ENCODE results near the gene ZDHHC11B. TPM values are rescaled to one million over a fixed set of nuclear protein-coding genes. Genes with fewer than 3 reads are reported as not detected.
A peak's percentile ranks its signal among the peaks of the same experiment; 100 is the strongest.
"Not testable (repeated sequence)": the region's sequence is repeated elsewhere in the genome, so short reads cannot be mapped to it uniquely, and the experiment has no call there.

Gene ZDHHC11B
- total and polyA plus RNA-seq, 12 donors: 4.7 to 46.6 (median 10.3) TPM

DNA sequence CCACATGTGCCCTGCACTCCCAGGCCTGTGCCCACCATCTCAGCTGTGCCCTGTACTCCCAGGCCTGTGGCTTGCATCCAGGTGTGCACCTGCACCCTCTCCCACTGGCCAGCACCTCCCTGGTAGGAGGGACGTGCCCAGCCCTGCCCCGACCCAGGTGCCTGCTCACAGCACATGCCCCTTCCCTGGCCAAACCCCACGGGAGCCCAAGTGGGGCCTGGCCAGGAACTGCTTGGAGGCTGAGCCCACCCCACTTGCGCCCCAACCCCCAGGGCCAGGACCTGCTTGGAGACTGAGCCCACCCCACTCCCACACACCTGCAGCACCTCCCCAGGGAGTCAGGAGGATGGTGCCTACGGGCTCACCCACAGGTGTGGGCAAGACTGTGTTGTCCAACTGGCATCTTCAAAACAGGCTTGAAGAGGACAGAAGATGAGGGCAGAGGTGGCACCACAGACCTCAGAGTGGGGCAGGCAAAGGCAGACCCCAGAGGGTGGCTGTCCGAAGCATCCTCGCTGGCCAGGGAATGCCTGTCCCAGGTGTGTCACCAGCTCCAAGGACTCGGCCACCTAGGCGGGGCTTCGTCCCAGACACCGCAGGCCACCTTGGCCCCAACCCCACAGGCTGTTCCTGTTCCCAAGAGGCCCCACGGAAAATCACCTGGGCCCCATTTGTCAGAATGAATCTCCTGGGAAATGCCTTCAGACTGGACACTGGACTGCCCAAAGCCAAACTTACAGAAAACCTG, 10.8 kb downstream of the ZDHHC11B start:
- Histone ChIP-seq H3K9me3 (no peaks in the 10 kb centered on the region), H3K4me3 (no peak overlapping the region), H3K4me1 (peaks cover 0 to 33% (median 7%) of the 10 kb centered on the region in 9 donors), H3K36me3 (peaks cover 0 to 16% (median 0%) of the 10 kb centered on the region in 9 donors), H3K27me3 (no peaks in the 10 kb centered on the region), H3K27ac (no peak overlapping the region)
- TF ChIP-seq, protein P1, sequence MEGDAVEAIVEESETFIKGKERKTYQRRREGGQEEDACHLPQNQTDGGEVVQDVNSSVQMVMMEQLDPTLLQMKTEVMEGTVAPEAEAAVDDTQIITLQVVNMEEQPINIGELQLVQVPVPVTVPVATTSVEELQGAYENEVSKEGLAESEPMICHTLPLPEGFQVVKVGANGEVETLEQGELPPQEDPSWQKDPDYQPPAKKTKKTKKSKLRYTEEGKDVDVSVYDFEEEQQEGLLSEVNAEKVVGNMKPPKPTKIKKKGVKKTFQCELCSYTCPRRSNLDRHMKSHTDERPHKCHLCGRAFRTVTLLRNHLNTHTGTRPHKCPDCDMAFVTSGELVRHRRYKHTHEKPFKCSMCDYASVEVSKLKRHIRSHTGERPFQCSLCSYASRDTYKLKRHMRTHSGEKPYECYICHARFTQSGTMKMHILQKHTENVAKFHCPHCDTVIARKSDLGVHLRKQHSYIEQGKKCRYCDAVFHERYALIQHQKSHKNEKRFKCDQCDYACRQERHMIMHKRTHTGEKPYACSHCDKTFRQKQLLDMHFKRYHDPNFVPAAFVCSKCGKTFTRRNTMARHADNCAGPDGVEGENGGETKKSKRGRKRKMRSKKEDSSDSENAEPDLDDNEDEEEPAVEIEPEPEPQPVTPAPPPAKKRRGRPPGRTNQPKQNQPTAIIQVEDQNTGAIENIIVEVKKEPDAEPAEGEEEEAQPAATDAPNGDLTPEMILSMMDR (IDR thresholded peaks at IDR 0.05): no peak
- ATAC-seq (peak in 1 of 8 donors; percentile 2), DNase-seq (no peak)
- intact Hi-C loops (cut with DNase I): loop anchor here in 4 of 10 donors (5.0 to 10.0 kb wide), 2 partner anchors 89 to 91 kb away; no protein-coding TSS in a partner anchor
- 90 to 95% methylated on average over 7 to 12 of the region's 12 CpGs for WGBS, 2 donors

DNA sequence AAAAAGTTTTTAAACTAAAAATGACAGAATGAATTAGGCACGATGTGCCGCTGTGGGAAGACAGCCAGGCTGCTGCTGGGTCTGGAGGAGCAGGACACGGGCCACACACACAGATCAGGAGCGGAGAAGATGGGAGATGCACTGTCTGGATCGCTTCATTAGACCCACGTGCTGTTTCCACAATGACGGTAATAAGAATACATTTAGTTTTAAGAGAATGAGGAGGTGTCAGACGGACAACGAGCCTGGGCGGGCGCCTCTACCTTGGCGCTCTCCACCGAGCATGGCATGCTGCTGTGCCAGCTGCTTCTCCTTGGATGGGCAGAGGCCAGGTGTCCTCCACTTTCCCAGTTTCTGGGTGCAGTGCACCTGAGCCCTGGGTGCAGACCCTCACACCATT, 11.6 kb downstream of the ZDHHC11B start:
- not testable (repeated sequence) for H3K27me3 ChIP-seq, H3K9me3 ChIP-seq, H3K27ac ChIP-seq, H3K4me3 ChIP-seq, ATAC-seq
- WGBS, 2 donors: 72 to 87% methylated on average over 13 of the region's 13 CpGs
- peak in 1 of 2 donors; percentile 5 for DNase-seq
- peaks cover 0 to 33% (median 7%) of the 10 kb centered on the region in 9 donors for H3K4me1 ChIP-seq
- intact Hi-C loops (cut with DNase I): loop anchor here in 4 of 10 donors (5.0 to 10.0 kb wide), 2 partner anchors 88 to 91 kb away; no protein-coding TSS in a partner anchor
- peaks cover 0 to 16% (median 0%) of the 10 kb centered on the region in 9 donors for H3K36me3 ChIP-seq

DNA sequence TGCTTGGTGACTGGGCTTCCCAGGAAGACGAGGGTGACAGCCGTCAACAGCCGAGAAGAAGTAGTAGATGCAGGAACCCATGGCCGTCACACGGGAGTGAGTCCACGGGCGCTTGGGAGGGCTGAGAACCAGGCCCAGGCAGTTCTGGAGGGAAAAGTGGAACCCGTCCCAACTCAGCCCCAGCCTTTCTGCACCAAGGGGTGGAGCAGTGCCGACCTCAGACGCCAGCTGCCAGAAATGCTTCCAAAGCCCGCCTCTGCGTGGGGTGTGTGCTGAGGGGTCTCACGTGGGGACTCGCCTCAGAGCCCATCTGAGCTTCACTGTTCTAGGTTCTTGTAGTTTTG, 12.0 kb downstream of the ZDHHC11B start:
- not testable (repeated sequence) for H3K4me3 ChIP-seq, H3K9me3 ChIP-seq, H3K27me3 ChIP-seq, DNase-seq, H3K27ac ChIP-seq
- Histone ChIP-seq H3K4me1 (peaks cover 0 to 33% (median 7%) of the 10 kb centered on the region in 9 donors), H3K36me3 (peaks cover 0 to 16% (median 0%) of the 10 kb centered on the region in 9 donors)
- peak in 1 of 8 donors; percentile 13 for ATAC-seq
- WGBS, 2 donors: 80 to 92% methylated on average over 1 to 2 of the region's 14 CpGs
- intact Hi-C loops (cut with DNase I): loop anchor here in 4 of 10 donors (5.0 to 10.0 kb wide), 2 partner anchors 88 to 90 kb away; no protein-coding TSS in a partner anchor

DNA sequence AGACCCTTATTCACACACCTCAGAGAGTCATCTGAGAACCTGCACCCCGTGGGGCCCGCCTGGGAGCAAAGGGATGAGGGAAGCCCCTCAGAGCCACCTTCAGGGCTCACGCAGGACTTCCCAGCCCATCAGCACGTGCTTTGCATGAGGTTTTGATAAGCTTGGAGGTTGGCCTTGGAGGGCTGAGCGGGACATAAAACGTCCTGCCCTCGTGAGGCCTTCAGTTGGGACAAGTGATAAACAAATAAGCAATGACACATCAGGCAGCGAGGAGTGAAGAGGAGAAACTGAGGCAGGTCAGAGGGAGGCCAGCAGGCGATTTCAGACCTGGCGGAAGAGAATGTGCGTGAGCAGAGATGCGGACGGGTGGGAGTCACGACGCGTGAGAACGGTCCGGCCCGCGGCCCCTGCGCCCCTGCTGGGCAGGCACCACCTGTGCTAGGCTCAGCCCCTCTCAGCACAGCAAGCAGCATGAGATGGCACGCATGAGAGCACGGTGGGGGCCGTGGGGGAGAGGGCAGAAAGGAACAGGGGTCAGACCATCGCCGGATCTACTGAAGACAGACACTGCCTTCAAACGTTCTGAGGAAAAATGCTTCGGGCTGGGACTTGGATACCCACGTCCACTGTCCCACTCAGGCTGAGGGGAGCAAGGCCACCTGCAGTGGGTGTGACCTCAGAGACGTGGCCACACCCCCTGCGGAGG, 12.5 kb downstream of the ZDHHC11B start:
- H3K27me3 ChIP-seq, H3K4me3 ChIP-seq, ATAC-seq, H3K27ac ChIP-seq, DNase-seq, H3K9me3 ChIP-seq: not testable (repeated sequence)
- intact Hi-C loops (cut with DNase I): loop anchor here in 4 of 10 donors (5.0 to 10.0 kb wide), 2 partner anchors 87 to 90 kb away; no protein-coding TSS in a partner anchor
- Histone ChIP-seq H3K36me3 (peaks cover 0 to 14% (median 0%) of the 10 kb centered on the region in 9 donors), H3K4me1 (peaks cover 0 to 33% (median 7%) of the 10 kb centered on the region in 9 donors)
- WGBS, 2 donors: 73 to 88% methylated on average over 6 to 13 of the region's 31 CpGs

DNA sequence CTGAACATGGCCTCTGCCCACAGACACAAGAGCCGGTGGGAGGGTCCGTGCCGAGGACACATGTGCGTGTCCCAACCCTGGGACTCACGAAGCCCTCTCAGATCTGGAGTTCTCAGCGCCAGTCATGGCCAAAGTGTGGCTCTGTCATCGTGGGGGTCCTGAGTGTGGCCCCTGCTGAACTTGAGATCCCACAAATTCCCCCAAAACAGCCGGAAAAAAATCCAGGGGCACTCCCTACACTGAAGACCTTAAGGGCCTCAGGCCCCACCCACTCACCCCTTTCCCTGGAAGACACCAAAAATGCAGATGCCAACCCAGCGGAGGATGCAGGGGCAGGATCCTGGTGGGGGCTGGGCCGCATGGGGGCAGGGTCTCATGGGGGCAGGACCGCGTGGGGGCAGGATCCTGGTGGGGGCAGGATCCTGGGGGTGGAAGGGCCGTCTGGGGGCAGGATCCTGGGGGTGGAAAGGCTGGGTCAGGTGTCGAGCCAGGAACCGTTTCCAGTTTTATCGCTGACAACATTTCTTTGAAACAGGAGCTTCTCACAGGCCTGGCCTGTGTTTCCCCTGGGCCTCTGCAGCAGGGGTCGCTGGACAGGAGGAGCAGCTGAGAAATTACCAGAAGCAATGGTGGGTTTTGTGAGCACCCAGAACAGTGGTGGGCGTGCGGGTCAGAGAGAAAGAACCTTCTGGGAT, 13.3 kb downstream of the ZDHHC11B start:
- peaks cover 0 to 14% (median 2%) of the 10 kb centered on the region in 9 donors for H3K36me3 ChIP-seq
- H3K4me1 ChIP-seq: peaks cover 0 to 26% (median 7%) of the 10 kb centered on the region in 9 donors
- H3K4me3 ChIP-seq, ATAC-seq, H3K27ac ChIP-seq, H3K9me3 ChIP-seq, H3K27me3 ChIP-seq: not testable (repeated sequence)
- intact Hi-C loops (cut with DNase I): loop anchor here in 4 of 10 donors (5.0 to 10.0 kb wide), 2 partner anchors 86 to 89 kb away; no protein-coding TSS in a partner anchor
- peak in 1 of 2 donors; percentile 2 for DNase-seq
- WGBS, 2 donors: 82 to 84% methylated on average over 19 of the region's 19 CpGs

DNA sequence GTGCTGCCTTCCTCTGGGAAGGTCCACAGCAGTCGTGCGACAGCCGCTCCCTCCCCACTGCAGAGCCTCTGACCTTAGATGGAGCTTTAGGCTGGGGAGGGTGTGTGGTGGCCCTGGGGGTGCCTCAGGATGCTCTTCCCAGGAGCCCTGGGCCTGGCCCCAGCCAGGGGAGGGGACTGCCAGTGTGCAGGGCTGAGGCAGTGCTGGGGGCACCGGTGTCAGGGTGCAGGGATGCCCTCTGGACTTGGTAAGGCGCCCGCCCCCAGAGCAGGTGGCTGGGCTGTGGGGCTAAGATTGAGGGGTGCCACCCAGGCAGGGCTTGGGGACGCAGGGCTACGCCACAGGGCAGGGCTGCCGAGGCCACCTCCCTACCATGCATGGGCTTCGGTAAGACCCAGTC, 13.9 kb downstream of the ZDHHC11B start:
- H3K4me3 ChIP-seq, H3K27ac ChIP-seq, H3K9me3 ChIP-seq, H3K27me3 ChIP-seq: not testable (repeated sequence)
- WGBS, 2 donors: 95 to 98% methylated on average over 9 of the region's 10 CpGs
- peak in 1 of 8 donors; percentile 12 for ATAC-seq
- Histone ChIP-seq H3K4me1 (peaks cover 0 to 20% (median 2%) of the 10 kb centered on the region in 9 donors), H3K36me3 (peaks cover 0 to 21% (median 3%) of the 10 kb centered on the region in 9 donors)
- intact Hi-C loops (cut with DNase I): loop anchor here in 4 of 10 donors (5.0 to 10.0 kb wide), 2 partner anchors 86 to 88 kb away; no protein-coding TSS in a partner anchor
- DNase-seq: peak in 1 of 2 donors; percentile 7

DNA sequence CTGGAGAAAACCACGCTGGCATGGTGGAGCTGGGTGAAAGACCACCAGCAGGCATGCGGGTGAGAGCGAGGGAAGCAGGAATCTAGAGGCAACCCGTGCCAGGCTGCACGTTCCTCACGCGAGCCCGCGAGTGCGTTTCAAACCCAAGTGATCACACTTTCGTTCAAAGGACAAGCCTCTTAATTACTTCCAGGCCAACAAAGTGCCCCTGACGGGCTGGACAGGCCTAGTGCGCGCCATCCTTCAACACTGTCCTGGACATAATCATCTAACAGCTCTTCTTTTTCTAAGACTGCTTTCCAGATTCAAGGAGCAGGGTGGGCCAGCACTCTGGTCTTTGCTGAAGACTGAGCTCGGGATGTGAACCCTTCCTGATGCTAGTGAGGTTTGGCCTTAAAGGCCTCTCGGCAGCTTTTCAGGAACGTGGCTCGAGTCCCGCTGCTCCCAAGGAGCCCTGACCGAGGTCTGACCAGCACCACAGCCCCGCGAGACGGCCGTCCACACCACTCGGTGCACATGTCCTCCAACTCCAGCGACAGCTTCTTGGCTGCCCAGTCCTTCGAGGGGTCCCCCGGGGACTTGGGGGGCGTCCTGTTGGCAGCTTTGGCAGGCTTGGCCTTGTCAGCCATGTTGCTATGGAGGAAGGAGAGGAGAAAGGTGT, 14.9 kb downstream of the ZDHHC11B start:
- ATAC-seq (peak in 2 of 8 donors; percentile 9 to 15), DNase-seq (peak in 1 of 2 donors; percentile 7)
- intact Hi-C loops (cut with DNase I): loop anchor here in 4 of 10 donors (5.0 to 10.0 kb wide), 2 partner anchors 85 to 87 kb away; no protein-coding TSS in a partner anchor
- 77 to 90% methylated on average over 28 to 29 of the region's 29 CpGs for whole genome bisulfite sequencing, 2 donors
- H3K27me3 ChIP-seq, H3K27ac ChIP-seq, H3K4me3 ChIP-seq, H3K9me3 ChIP-seq, H3K4me1 ChIP-seq: not testable (repeated sequence)
- H3K36me3 ChIP-seq: peaks cover 0 to 25% (median 3%) of the 10 kb centered on the region in 9 donors

All from heart right ventricle (tissue), 16 donors.